Lower lobe of right lung (tissue), 1 donor: ENCODE results near the gene EPHX1. TPM values are rescaled to one million over a fixed set of nuclear protein-coding genes. Genes with fewer than 3 reads are reported as not detected.

Experiments used
- total RNA-seq: library from RNA; stranded (reverse); fragmentation: NEBNext Ultra II Directional; extraction: Animal tissue kit (Norgen Biotek cat#: 25700); gene quantifications from one replicate; pipeline ENCODE4 v1.2.1, GENCODE V29; 2021
- donor health status: DM: no; HTN: yes; CAD: no; lungs with severe emphysema.

Gene EPHX1
- total RNA-seq, 1 donor from 2014 or later = 233 TPM

Other genes starting within 250 kb of the EPHX1 start
- 51.4 TPM for gene ENAH, start 157.0 kb upstream of the EPHX1 start, total RNA-seq
- gene SRP9, start 32.3 kb upstream of the EPHX1 start, total RNA-seq = 166 TPM
- gene TMEM63A, start 72.3 kb downstream of the EPHX1 start, total RNA-seq = 141 TPM
- not detected for gene LEFTY1, start 79.0 kb downstream of the EPHX1 start, total RNA-seq
- gene PYCR2, start 114.1 kb downstream of the EPHX1 start, total RNA-seq = 73.2 TPM
- 1.2 TPM for gene LEFTY2, start 131.1 kb downstream of the EPHX1 start, total RNA-seq
- 18.4 TPM for gene SDE2, start 189.2 kb downstream of the EPHX1 start, total RNA-seq